Subcutaneous abdominal adipose tissue (tissue), 5 donors: ENCODE results near the gene CDC20.

Source experiments
- H3K27ac ChIP-seq: one replicate; pipeline ENCODE4 v1.7.0; 2013; ENCODE audit warnings: low read depth, mild to moderate bottlenecking, inconsistent platforms, low read length, moderate library complexity
- H3K27me3 ChIP-seq, 5 donors: one replicate each; pipeline ENCODE4 v1.7.0; 2013; ENCODE audit warnings: low read length in 5 of 5, inconsistent platforms in 1 of 5; ENCODE audit not compliant: control insufficient read depth in 5 of 5, insufficient read depth in 4 of 5
- H3K36me3 ChIP-seq, 5 donors: one replicate each; pipeline ENCODE4 v1.7.0; 2013; ENCODE audit warnings: low read length in 5 of 5; ENCODE audit not compliant: control insufficient read depth in 5 of 5, insufficient read depth in 5 of 5
- H3K4me1 ChIP-seq, 5 donors: one replicate each; pipeline ENCODE4 v1.7.0; 2013; ENCODE audit warnings: low read length in 5 of 5, mild to moderate bottlenecking in 3 of 5, moderate library complexity in 1 of 5; ENCODE audit not compliant: control insufficient read depth in 5 of 5, insufficient read depth in 5 of 5
- H3K4me3 ChIP-seq, 5 donors: one replicate each; pipeline ENCODE4 v1.7.0; 2013; ENCODE audit warnings: low read length in 5 of 5, low read depth in 1 of 5
- H3K9ac ChIP-seq, 5 donors: one replicate each; pipeline ENCODE4 v1.7.0; 2013; ENCODE audit warnings: low read length in 5 of 5, mild to moderate bottlenecking in 4 of 5, moderate library complexity in 3 of 5
- H3K9me3 ChIP-seq, 5 donors: one replicate each; pipeline ENCODE4 v1.7.0; 2013; ENCODE audit warnings: low read length in 5 of 5; ENCODE audit not compliant: control insufficient read depth in 5 of 5
- donor health status: healthy.
- donor health status: healthy.
- donor health status: healthy.
- donor health status: healthy.
- donor health status: healthy.

The CDC20 gene

GRCh38 chr1:43358746-43359693 lies at the start of gene CDC20:
TSS of gene CDC20 (plus strand) at chr1:43358981. CDS start at chr1:43359216, 235 bp downstream.
- Histone ChIP-seq H3K36me3 (peaks cover 8 to 42% (median 36%) of the 10 kb centered on the region in 5 donors), H3K9ac (peak within 1 kb of the TSS; percentile 77 to 96 (median 84)), H3K9me3 (no peaks in the 10 kb centered on the region), H3K4me3 (peak within 1 kb of the TSS; percentile 63 to 88 (median 78)), H3K27me3 (no peaks in the 10 kb centered on the region), H3K4me1 (peaks cover 0 to 22% (median 15%) of the 10 kb centered on the region in 5 donors), H3K27ac (peak within 1 kb of the TSS; percentile 91)

- H3K9ac ChIP-seq: no peak overlapping the region
- H3K36me3 ChIP-seq: peaks cover 0 to 68% (median 63%) of the 10 kb centered on the region in 5 donors
- H3K9me3 ChIP-seq: no peaks in the 10 kb centered on the region
- no peak overlapping the region for H3K27ac ChIP-seq
- peaks cover 3 to 55% (median 30%) of the 10 kb centered on the region in 5 donors for H3K4me1 ChIP-seq
- no peak overlapping the region for H3K4me3 ChIP-seq
- no peaks in the 10 kb centered on the region for H3K27me3 ChIP-seq
Measured at GRCh38 chr1:43309405-43310025, 49.3 kb upstream of the CDC20 start.

DNA sequence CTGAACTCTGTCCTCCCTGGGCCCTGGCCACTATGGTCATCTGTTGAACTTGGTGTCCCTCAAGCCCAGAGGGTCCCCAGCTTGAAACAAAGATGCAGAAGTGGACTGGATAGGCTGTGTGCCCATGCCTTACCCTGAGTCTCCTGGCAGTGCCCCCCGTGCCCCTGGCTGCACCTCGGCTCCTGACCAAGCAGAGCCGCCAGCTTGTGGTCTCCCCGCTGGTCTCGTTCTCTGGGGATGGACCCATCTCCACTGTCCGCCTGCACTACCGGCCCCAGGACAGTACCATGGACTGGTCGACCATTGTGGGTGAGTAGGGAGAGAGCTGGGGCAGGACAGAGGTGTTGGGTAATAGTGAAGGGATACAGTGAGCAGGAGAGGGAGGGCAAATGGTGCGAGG lies 47.3 kb upstream of the CDC20 start:
- H3K27me3 ChIP-seq: no peaks in the 10 kb centered on the region
- peaks cover 0 to 68% (median 58%) of the 10 kb centered on the region in 5 donors for H3K36me3 ChIP-seq
- peaks cover 6 to 51% (median 32%) of the 10 kb centered on the region in 5 donors for H3K4me1 ChIP-seq

DNA sequence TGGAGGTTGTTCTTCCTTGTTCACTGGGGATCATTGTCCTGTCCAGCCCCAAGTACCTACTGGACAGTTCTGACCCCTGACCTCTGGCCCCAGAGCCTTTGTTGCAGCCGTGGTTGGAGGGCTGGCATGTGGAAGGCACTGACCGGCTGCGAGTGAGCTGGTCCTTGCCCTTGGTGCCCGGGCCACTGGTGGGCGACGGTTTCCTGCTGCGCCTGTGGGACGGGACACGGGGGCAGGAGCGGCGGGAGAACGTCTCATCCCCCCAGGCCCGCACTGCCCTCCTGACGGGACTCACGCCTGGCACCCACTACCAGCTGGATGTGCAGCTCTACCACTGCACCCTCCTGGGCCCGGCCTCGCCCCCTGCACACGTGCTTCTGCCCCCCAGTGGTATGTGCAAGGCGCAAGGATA lies 46.6 kb upstream of the CDC20 start:
- Histone ChIP-seq H3K27ac (no peak overlapping the region), H3K9ac (no peak overlapping the region), H3K36me3 (peaks cover 0 to 68% (median 55%) of the 10 kb centered on the region in 5 donors)

More for the DNA sequence above, 47.3 kb upstream of the CDC20 start:
- no peak overlapping the region for H3K4me3 ChIP-seq
- H3K9me3 ChIP-seq: no peaks in the 10 kb centered on the region
- H3K9ac ChIP-seq: no peak overlapping the region
- H3K27ac ChIP-seq: no peak overlapping the region

DNA sequence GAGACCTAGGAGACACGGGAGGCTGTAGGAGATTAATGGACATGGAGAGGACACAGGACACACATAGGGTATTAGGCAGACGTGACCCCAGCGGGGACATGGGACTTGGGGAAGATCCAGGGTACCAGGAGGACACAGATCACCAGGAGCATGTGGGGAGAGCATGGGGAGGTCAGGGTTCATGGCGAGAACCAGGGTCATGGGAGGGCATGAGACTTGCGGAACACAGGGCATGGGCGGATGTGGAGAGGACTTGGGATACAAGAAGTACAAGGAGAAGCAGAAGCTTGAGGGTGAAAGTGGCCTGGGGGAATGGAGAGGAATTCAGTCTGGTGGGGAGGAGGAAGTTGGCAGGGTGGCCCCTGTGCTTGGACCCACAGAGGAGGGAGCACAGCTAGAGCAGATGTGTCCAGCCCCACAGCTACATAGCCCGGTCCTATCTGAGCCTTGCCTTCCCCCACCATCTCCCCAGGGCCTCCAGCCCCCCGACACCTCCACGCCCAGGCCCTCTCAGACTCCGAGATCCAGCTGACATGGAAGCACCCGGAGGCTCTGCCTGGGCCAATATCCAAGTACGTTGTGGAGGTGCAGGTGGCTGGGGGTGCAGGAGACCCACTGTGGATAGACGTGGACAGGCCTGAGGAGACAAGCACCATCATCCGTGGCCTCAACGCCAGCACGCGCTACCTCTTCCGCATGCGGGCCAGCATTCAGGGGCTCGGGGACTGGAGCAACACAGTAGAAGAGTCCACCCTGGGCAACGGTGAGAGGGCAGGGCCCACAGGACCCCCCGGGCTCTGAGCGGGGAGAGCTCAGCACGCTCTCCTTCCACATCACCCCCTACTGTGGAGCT lies 45.9 kb upstream of the CDC20 start:
- no peak overlapping the region for H3K4me3 ChIP-seq
- peaks cover 0 to 69% (median 53%) of the 10 kb centered on the region in 5 donors for H3K36me3 ChIP-seq
- H3K9ac ChIP-seq: no peak overlapping the region
- no peaks in the 10 kb centered on the region for H3K9me3 ChIP-seq
- peaks cover 9 to 63% (median 40%) of the 10 kb centered on the region in 5 donors for H3K4me1 ChIP-seq
- no peak overlapping the region for H3K27ac ChIP-seq
- H3K27me3 ChIP-seq: no peaks in the 10 kb centered on the region

More for the DNA sequence above, 46.6 kb upstream of the CDC20 start:
- no peaks in the 10 kb centered on the region for H3K27me3 ChIP-seq
- no peaks in the 10 kb centered on the region for H3K9me3 ChIP-seq
- no peak overlapping the region for H3K4me3 ChIP-seq
- H3K4me1 ChIP-seq: peaks cover 6 to 56% (median 38%) of the 10 kb centered on the region in 5 donors

- H3K27me3 ChIP-seq: no peaks in the 10 kb centered on the region
- peaks cover 9 to 71% (median 46%) of the 10 kb centered on the region in 5 donors for H3K4me1 ChIP-seq
- no peak overlapping the region for H3K27ac ChIP-seq
- no peak overlapping the region for H3K9ac ChIP-seq
- peaks cover 0 to 72% (median 55%) of the 10 kb centered on the region in 5 donors for H3K36me3 ChIP-seq
- no peaks in the 10 kb centered on the region for H3K9me3 ChIP-seq
- H3K4me3 ChIP-seq: no peak overlapping the region
Measured at GRCh38 chr1:43313771-43314170, 45.0 kb upstream of the CDC20 start.

GRCh38 chr1:43314233-43314632 lies 44.5 kb upstream of the CDC20 start:
- Histone ChIP-seq H3K9me3 (no peaks in the 10 kb centered on the region), H3K4me1 (peaks cover 9 to 76% (median 50%) of the 10 kb centered on the region in 5 donors), H3K9ac (no peak overlapping the region), H3K36me3 (peaks cover 0 to 72% (median 52%) of the 10 kb centered on the region in 5 donors), H3K27me3 (no peaks in the 10 kb centered on the region), H3K27ac (no peak overlapping the region), H3K4me3 (no peak overlapping the region)

DNA sequence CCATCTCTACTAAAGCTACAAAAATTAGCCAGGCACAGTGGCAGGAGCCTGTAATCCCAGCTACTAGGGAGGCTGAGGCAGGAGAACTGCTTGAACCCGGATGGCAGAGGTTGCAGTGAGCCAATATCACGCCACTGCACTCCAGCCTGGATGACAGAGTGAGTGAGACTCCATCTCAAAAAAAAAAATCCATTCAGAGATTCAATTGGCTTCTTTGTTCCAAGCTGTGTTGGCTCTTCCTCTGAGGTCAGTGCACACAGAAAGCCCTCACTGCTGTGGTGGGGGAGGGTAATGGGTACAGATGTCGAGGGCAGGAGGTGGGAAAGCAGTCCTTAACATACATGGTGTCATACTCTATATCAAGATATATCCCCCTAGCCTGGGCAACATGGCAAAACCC lies 43.3 kb upstream of the CDC20 start:
- Histone ChIP-seq H3K4me1 (peaks cover 9 to 77% (median 50%) of the 10 kb centered on the region in 5 donors), H3K36me3 (peaks cover 0 to 72% (median 50%) of the 10 kb centered on the region in 5 donors), H3K9ac (no peak overlapping the region), H3K27ac (no peak overlapping the region), H3K4me3 (no peak overlapping the region), H3K27me3 (no peaks in the 10 kb centered on the region), H3K9me3 (no peaks in the 10 kb centered on the region)

GRCh38 chr1:43315963-43316737 lies 42.6 kb upstream of the CDC20 start:
- Histone ChIP-seq H3K9me3 (no peaks in the 10 kb centered on the region), H3K36me3 (peaks cover 0 to 73% (median 47%) of the 10 kb centered on the region in 5 donors), H3K27ac (no peak overlapping the region), H3K27me3 (no peaks in the 10 kb centered on the region), H3K9ac (no peak overlapping the region), H3K4me3 (peak overlapping the region in 1 of 5 donors; percentile 19), H3K4me1 (peaks cover 9 to 76% (median 48%) of the 10 kb centered on the region in 5 donors)
